K562 (cell line): ENCODE results near the gene NAV2. TPM values are rescaled to one million over a fixed set of nuclear protein-coding genes. Genes with fewer than 3 reads are reported as not detected.

ENCODE experiments used
- ATAC-seq: fragments of 200-7000 bp; cut with Tn5 transposase; 3 replicates; pipeline ENCODE4 v1.9.1; 2020; ENCODE audit warnings: moderate library complexity
- BruUV-seq: library from RNA; stranded (reverse); fragments of 400-500 nt; replicated peaks from 2 replicates; lab custom pipeline; 2021; lab: Mats Ljungman, UMichigan
- CTCF ChIA-PET: fragments of 300-600 bp; formaldehyde crosslinking; extraction: SDS; loops from one replicate; lab custom pipeline; 2021; ENCODE audit warnings: low intra/inter-chr PET ratio; lab: Yijun Ruan, JAX
- POLR2A ChIA-PET: fragments of 300-600, 350-650 bp; sonication (Branson Sonifier 250); formaldehyde crosslinking; extraction: SDS; loops from one replicate; lab custom pipeline; 2021; ENCODE audit warnings: antibody characterized with exemption, inconsistent platforms; lab: Yijun Ruan, JAX
- DNase-seq, 4 experiments: peaks; one replicate each; pipeline versions ENCODE4 v3.0.0 to v3.0.0-alpha.2; 2011 to 2018; ENCODE audit warnings: low spot score in 3 of 4, mixed read lengths in 3 of 4; ENCODE audit errors: extremely low read depth in 1 of 4
- FAIRE-seq: peaks from 2 replicates; lab custom pipeline; 2011; peaks lifted over from hg19 to GRCh38; lab: Jason Lieb, UNC
- H2AFZ ChIP-seq: 2 replicates; pipeline ENCODE4 v1.6.0; 2011; ENCODE audit warnings: low read depth, low read length, control low read depth, inconsistent platforms
- H3K27ac ChIP-seq: fragments of 200-600 bp; 3 replicates; pipeline ENCODE4 v1.8.0; 2011; ENCODE audit warnings: low read depth, mild to moderate bottlenecking, control low read depth, inconsistent platforms, low read length, moderate library complexity, mixed read lengths; ENCODE audit errors: extremely low read depth
- H3K27me3 ChIP-seq, 2 experiments: fragments of 300-600 bp in 1 of 2; 2 replicates in 1 of 2; 3 replicates in 1 of 2; pipeline versions ENCODE4 v1.6.0 to v1.8.0; 2011; ENCODE audit warnings: inconsistent platforms in 2 of 2, low read length in 2 of 2, mild to moderate bottlenecking in 1 of 2, mixed read lengths in 1 of 2, moderate library complexity in 1 of 2; ENCODE audit not compliant: control insufficient read depth in 2 of 2, insufficient read depth in 2 of 2
- H3K36me3 ChIP-seq: fragments of 300-600 bp; 3 replicates; pipeline ENCODE4 v1.8.0; 2011; ENCODE audit warnings: mild to moderate bottlenecking, low read length, inconsistent platforms; ENCODE audit not compliant: control insufficient read depth, insufficient read depth
- H3K4me1 ChIP-seq, 2 experiments: fragments of 200-600 bp in 1 of 2; replicated peaks in 1 of 2; 2 replicates in 1 of 2; 3 replicates in 1 of 2; pipeline versions ENCODE4 v1.5.1 to v1.8.0; 2011; ENCODE audit warnings: inconsistent platforms in 2 of 2, low read length in 2 of 2, mild to moderate bottlenecking in 1 of 2, mixed read lengths in 1 of 2, moderate library complexity in 1 of 2; ENCODE audit not compliant: control insufficient read depth in 2 of 2, insufficient read depth in 2 of 2
- H3K4me2 ChIP-seq: 2 replicates; pipeline ENCODE4 v1.6.1; 2011; ENCODE audit warnings: low read length, control low read depth, inconsistent platforms, mixed read lengths; ENCODE audit not compliant: insufficient read depth
- H3K4me3 ChIP-seq: fragments of 200-600 bp; sonication (generic), shearing (Covaris generic); 2 replicates; pipeline ENCODE4 v1.5.1; 2016; ENCODE audit warnings: control low read depth, inconsistent platforms
- H3K79me2 ChIP-seq: fragments of 200-600 bp; 3 replicates; pipeline ENCODE4 v1.8.0; 2011; ENCODE audit warnings: low read length, inconsistent platforms; ENCODE audit not compliant: control insufficient read depth, insufficient read depth
- H3K9ac ChIP-seq, 2 experiments: 2 replicates each; pipeline versions ENCODE4 v1.6.0 to v1.6.1; 2011; ENCODE audit warnings: low read depth in 2 of 2, low read length in 2 of 2, control low read depth in 1 of 2, inconsistent platforms in 1 of 2, mild to moderate bottlenecking in 1 of 2, mixed read lengths in 1 of 2; ENCODE audit not compliant: insufficient read depth in 1 of 2
- H3K9me1 ChIP-seq: one replicate; pipeline ENCODE4 v1.6.0; 2011; ENCODE audit warnings: inconsistent platforms, mild to moderate bottlenecking, low read length, moderate library complexity; ENCODE audit not compliant: control insufficient read depth, insufficient read depth
- H3K9me3 ChIP-seq: replicated peaks from 2 replicates; pipeline ENCODE4 v1.5.1; 2011; ENCODE audit warnings: low read depth, low read length, inconsistent platforms; ENCODE audit not compliant: control insufficient read depth, insufficient read depth
- H4K20me1 ChIP-seq: replicated peaks from 2 replicates; pipeline ENCODE4 v1.6.1; 2011; ENCODE audit warnings: low read length, inconsistent platforms, mixed read lengths; ENCODE audit not compliant: control insufficient read depth, insufficient read depth
- ATF7 ChIP-seq: fragments of 450-650 bp; IDR thresholded peaks from 2 replicates; pipeline ENCODE4 v1.7.1; 2014; ENCODE audit warnings: mild to moderate bottlenecking, moderate library complexity
- ESRRB ChIP-seq: fragments of 250-450 bp; sonication (Bioruptor Pico); IDR thresholded peaks from 2 replicates; pipeline ENCODE4 v1.5.0; 2020; ENCODE audit warnings: mild to moderate bottlenecking, moderate library complexity, borderline replicate concordance
- MIER1 ChIP-seq: fragments of 450-650 bp; IDR thresholded peaks from 2 replicates; pipeline ENCODE4 v1.6.1; 2016; ENCODE audit warnings: antibody characterized with exemption, mild to moderate bottlenecking, low read depth
- PML ChIP-seq: IDR thresholded peaks from 2 replicates; pipeline ENCODE4 v1.6.1; 2012; ENCODE audit warnings: low read length, inconsistent platforms
- RBM34 ChIP-seq: fragments of 200-400 bp; formaldehyde crosslinking; IDR thresholded peaks from 2 replicates; pipeline ENCODE4 v1.6.1; 2018; ENCODE audit warnings: low read length, borderline replicate concordance; ENCODE audit not compliant: insufficient read depth
- SAFB2 ChIP-seq: fragments of 200-400 bp; formaldehyde crosslinking; IDR thresholded peaks from 2 replicates; pipeline ENCODE4 v1.6.1; 2018; ENCODE audit warnings: borderline replicate concordance, low read length, low read depth, moderate library complexity; ENCODE audit not compliant: severe bottlenecking
- WGBS: fragments of 100-300 bp; shearing (Covaris generic); methylation state at CpG from one replicate; pipeline ENCODE4 v1.1.6; 2016; ENCODE audit warnings: low coverage, mixed read lengths; ENCODE audit not compliant: insufficient coverage; ENCODE audit errors: missing lambda C conversion rate; 5-methylcytosine and 5-hydroxymethylcytosine counted together
- in situ Hi-C: fragments of 300-500 bp; cut with MboI; formaldehyde crosslinking; loops from 4 replicates; pipeline ENCODE4 v1.15.0; 2018; ENCODE audit warnings: inconsistent platforms, mixed read lengths
- intact Hi-C: fragments of 100-400 bp; cut with micrococcal nuclease; formaldehyde crosslinking; loops from 2 replicates; pipeline ENCODE4 v1.14.2; 2022
- polyA plus RNA-seq, 8 experiments: library from polyadenylated mRNA; depleted of rRNA in 4 of 8; stranded (reverse) in 5 of 8; unstranded in 3 of 8; fragments of >200 nt; fragmentation: Nextera tagmentation in 2 of 8; fragmentation: Illumina TruSeq in 1 of 8; extraction: Ambion mirVana in 2 of 8; extraction: Trizol in 1 of 8; gene quantifications; 2 replicates each; pipeline versions ENCODE4 v1.2.1 to v1.2.3, GENCODE V29; 2011 to 2014; ENCODE audit warnings: inconsistent platforms in 1 of 8, missing spikeins in 1 of 8
- total RNA-seq, 7 experiments: library from RNA; depleted of rRNA in 6 of 7; stranded (reverse); fragments of >200 nt in 6 of 7; fragmentation: Illumina TruSeq in 2 of 7; extraction: Trizol in 2 of 7; gene quantifications; 2 replicates each; pipeline versions ENCODE4 v1.2.1 to v1.2.3, GENCODE V29; 2011 to 2021; ENCODE audit warnings: low replicate concordance in 1 of 7
- TF ChIP-seq, protein P1 (sequence below), 2 experiments: fragments of 450-650 bp; conservative IDR thresholded peaks; 2 replicates each; pipeline ENCODE4 v1.6.1; 2017; ENCODE audit warnings: mild to moderate bottlenecking in 2 of 2, moderate library complexity in 2 of 2
- TF ChIP-seq, protein P2 (sequence below): sonication (generic); formaldehyde crosslinking; IDR thresholded peaks from 2 replicates; pipeline ENCODE4 v1.8.0; 2022; ENCODE audit warnings: mild to moderate bottlenecking, missing genetic modification reagents
- TF ChIP-seq, protein P3 (sequence below), 3 experiments: fragments of 200-800 bp in 1 of 3; fragments of 250-450 bp in 1 of 3; fragments of 450-650 bp in 1 of 3; sonication (Bioruptor Pico) in 1 of 3; sonication (Bioruptor generic) in 1 of 3; formaldehyde crosslinking in 1 of 3; IDR thresholded peaks; 2 replicates each; pipeline versions ENCODE4 v1.6.1 to v1.8.0; 2016 to 2022; ENCODE audit warnings: mild to moderate bottlenecking in 2 of 3, missing genetic modification characterization in 2 of 3, missing compliant biosample characterization in 1 of 3, moderate library complexity in 1 of 3

Gene NAV2
- total and polyA plus RNA-seq, 9 of the 15 experiments (the other 6 are each of a cell fraction or from before 2014, with no cell fraction given), result 0.03 to 0.35 (median 0.05) TPM

DNA sequence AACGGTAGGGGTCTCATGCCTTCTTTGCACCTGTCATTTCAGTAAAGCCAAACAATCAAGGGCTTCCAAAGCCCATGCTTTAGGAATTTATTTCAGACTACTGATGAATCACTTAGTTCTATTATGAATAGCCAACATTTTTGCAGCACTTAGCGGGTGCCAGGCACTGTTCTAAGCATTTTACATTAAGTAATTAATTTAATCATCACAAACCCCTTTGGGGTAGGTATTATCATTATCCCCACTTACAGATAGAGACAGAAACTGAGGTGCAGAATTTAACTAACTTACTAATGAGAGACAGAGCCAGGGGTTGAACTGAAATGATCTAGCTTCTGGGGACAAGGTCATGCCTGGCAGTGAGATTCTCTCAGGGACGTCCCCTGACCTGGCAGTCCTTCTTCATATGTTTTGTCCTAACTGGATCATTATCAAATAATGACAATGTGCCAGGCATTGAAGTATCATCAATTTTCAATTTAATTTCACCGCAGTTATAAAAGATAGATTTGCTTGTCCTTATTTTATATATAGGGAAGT is 31.7 kb upstream of the NAV2 start:
- no peak for FAIRE-seq
- no peaks in the 10 kb centered on the region for H3K79me2 ChIP-seq
- H2AFZ ChIP-seq, result no peak overlapping the region
- no peak for DNase-seq
- H3K4me1 ChIP-seq, result no peaks in the 10 kb centered on the region; a peak in 1 of 5 replicates
- no peak overlapping the region for H3K9ac ChIP-seq
- intact Hi-C loops (no loop called here), in situ Hi-C loops (no loop called here)
- H3K9me1 ChIP-seq, result no peaks in the 10 kb centered on the region
- ATAC-seq, result no peak
- H3K27me3 ChIP-seq, result peaks cover 5 to 30% of the 10 kb centered on the region in 2 experiments
- WGBS, result 1% methylated on average over 4 of the region's 4 CpGs
- ChIA-PET CTCF (no interaction called here), POLR2A (no interaction called here)
- no peaks in the 10 kb centered on the region for H3K36me3 ChIP-seq
- no peak overlapping the region for H3K4me2 ChIP-seq
- no peak overlapping the region for H3K4me3 ChIP-seq
- H4K20me1 ChIP-seq, result no peaks in the 10 kb centered on the region
- no TSS peak for BruUV-seq
- no peaks in the 10 kb centered on the region for H3K9me3 ChIP-seq
- no peak overlapping the region for H3K27ac ChIP-seq
- TF ChIP-seq, protein P1, sequence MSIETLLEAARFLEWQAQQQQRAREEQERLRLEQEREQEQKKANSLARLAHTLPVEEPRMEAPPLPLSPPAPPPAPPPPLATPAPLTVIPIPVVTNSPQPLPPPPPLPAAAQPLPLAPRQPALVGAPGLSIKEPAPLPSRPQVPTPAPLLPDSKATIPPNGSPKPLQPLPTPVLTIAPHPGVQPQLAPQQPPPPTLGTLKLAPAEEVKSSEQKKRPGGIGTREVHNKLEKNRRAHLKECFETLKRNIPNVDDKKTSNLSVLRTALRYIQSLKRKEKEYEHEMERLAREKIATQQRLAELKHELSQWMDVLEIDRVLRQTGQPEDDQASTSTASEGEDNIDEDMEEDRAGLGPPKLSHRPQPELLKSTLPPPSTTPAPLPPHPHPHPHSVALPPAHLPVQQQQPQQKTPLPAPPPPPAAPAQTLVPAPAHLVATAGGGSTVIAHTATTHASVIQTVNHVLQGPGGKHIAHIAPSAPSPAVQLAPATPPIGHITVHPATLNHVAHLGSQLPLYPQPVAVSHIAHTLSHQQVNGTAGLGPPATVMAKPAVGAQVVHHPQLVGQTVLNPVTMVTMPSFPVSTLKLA (conservative IDR thresholded peaks at IDR 0.05), result no peak
- TF ChIP-seq ESRRB, result no peak
- TF ChIP-seq SAFB2, result no peak
- no peak for TF ChIP-seq MIER1
- no peak for TF ChIP-seq PML
- TF ChIP-seq, protein P2, sequence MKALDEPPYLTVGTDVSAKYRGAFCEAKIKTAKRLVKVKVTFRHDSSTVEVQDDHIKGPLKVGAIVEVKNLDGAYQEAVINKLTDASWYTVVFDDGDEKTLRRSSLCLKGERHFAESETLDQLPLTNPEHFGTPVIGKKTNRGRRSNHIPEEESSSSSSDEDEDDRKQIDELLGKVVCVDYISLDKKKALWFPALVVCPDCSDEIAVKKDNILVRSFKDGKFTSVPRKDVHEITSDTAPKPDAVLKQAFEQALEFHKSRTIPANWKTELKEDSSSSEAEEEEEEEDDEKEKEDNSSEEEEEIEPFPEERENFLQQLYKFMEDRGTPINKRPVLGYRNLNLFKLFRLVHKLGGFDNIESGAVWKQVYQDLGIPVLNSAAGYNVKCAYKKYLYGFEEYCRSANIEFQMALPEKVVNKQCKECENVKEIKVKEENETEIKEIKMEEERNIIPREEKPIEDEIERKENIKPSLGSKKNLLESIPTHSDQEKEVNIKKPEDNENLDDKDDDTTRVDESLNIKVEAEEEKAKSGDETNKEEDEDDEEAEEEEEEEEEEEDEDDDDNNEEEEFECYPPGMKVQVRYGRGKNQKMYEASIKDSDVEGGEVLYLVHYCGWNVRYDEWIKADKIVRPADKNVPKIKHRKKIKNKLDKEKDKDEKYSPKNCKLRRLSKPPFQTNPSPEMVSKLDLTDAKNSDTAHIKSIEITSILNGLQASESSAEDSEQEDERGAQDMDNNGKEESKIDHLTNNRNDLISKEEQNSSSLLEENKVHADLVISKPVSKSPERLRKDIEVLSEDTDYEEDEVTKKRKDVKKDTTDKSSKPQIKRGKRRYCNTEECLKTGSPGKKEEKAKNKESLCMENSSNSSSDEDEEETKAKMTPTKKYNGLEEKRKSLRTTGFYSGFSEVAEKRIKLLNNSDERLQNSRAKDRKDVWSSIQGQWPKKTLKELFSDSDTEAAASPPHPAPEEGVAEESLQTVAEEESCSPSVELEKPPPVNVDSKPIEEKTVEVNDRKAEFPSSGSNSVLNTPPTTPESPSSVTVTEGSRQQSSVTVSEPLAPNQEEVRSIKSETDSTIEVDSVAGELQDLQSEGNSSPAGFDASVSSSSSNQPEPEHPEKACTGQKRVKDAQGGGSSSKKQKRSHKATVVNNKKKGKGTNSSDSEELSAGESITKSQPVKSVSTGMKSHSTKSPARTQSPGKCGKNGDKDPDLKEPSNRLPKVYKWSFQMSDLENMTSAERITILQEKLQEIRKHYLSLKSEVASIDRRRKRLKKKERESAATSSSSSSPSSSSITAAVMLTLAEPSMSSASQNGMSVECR (CRISPR knock-in tag), result no peak
- TF ChIP-seq ATF7, result no peak
- no peak for TF ChIP-seq RBM34
- TF ChIP-seq, protein P3, sequence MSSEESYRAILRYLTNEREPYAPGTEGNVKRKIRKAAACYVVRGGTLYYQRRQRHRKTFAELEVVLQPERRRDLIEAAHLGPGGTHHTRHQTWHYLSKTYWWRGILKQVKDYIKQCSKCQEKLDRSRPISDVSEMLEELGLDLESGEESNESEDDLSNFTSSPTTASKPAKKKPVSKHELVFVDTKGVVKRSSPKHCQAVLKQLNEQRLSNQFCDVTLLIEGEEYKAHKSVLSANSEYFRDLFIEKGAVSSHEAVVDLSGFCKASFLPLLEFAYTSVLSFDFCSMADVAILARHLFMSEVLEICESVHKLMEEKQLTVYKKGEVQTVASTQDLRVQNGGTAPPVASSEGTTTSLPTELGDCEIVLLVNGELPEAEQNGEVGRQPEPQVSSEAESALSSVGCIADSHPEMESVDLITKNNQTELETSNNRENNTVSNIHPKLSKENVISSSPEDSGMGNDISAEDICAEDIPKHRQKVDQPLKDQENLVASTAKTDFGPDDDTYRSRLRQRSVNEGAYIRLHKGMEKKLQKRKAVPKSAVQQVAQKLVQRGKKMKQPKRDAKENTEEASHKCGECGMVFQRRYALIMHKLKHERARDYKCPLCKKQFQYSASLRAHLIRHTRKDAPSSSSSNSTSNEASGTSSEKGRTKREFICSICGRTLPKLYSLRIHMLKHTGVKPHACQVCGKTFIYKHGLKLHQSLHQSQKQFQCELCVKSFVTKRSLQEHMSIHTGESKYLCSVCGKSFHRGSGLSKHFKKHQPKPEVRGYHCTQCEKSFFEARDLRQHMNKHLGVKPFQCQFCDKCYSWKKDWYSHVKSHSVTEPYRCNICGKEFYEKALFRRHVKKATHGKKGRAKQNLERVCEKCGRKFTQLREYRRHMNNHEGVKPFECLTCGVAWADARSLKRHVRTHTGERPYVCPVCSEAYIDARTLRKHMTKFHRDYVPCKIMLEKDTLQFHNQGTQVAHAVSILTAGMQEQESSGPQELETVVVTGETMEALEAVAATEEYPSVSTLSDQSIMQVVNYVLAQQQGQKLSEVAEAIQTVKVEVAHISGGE (CRISPR knock-in tag; IDR thresholded peaks at IDR 0.05), result no peak
